HepG2 (cell line): ENCODE data around the gene RALY. TPM values are rescaled to one million over a fixed set of nuclear protein-coding genes. Genes with fewer than 3 reads are reported as not detected.

Experiments
- CBX5 ChIP-seq: sonication (generic); formaldehyde crosslinking; IDR thresholded peaks from 2 replicates; pipeline ENCODE4 v1.4.0; 2020; ENCODE audit warnings: missing genetic modification reagents, borderline replicate concordance
- DNMT1 ChIP-seq: sonication (generic); formaldehyde crosslinking; IDR thresholded peaks from 2 replicates; pipeline ENCODE4 v1.5.1; 2020; ENCODE audit warnings: mild to moderate bottlenecking, missing genetic modification reagents
- ERF ChIP-seq: IDR thresholded peaks from 2 replicates; pipeline ENCODE4 v1.6.1; 2018; ENCODE audit warnings: missing biosample characterization, missing genetic modification reagents
- EZH2 ChIP-seq: conservative IDR thresholded peaks from 2 replicates; pipeline ENCODE4 v1.6.1; 2012; ENCODE audit warnings: mild to moderate bottlenecking, low read depth, low read length, moderate library complexity
- MXD3 ChIP-seq: IDR thresholded peaks from 2 replicates; pipeline ENCODE4 v1.6.1; 2016; ENCODE audit warnings: mild to moderate bottlenecking, missing biosample characterization, missing genetic modification reagents
- NCOA2 ChIP-seq: sonication (generic); formaldehyde crosslinking; IDR thresholded peaks from 2 replicates; pipeline ENCODE4 v1.8.0; 2022; ENCODE audit warnings: inconsistent platforms
- RARA ChIP-seq: IDR thresholded peaks from 2 replicates; pipeline ENCODE4 v1.6.1; 2016; ENCODE audit warnings: missing genetic modification reagents, missing compliant biosample characterization
- RFXANK ChIP-seq: IDR thresholded peaks from 2 replicates; pipeline ENCODE4 v1.6.1; 2016
- SOX6 ChIP-seq, 2 experiments: fragments of 450-650 bp in 1 of 2; sonication (generic) in 1 of 2; formaldehyde crosslinking in 1 of 2; IDR thresholded peaks; 2 replicates each; pipeline versions ENCODE4 v1.4.0 to v1.6.1; 2017 to 2020; ENCODE audit warnings: antibody characterized with exemption in 1 of 2, mild to moderate bottlenecking in 1 of 2, missing genetic modification reagents in 1 of 2
- SP1 ChIP-seq, 2 experiments: fragments of 450-650 bp in 1 of 2; sonication (generic) in 1 of 2; formaldehyde crosslinking in 1 of 2; IDR thresholded peaks; 2 replicates each; pipeline versions ENCODE4 v1.4.0 to v1.6.1; 2016 to 2020; ENCODE audit warnings: missing genetic modification reagents in 1 of 2
- SSRP1 ChIP-seq: IDR thresholded peaks from 2 replicates; pipeline ENCODE4 v1.6.1; 2016; ENCODE audit warnings: control low read depth
- TEAD3 ChIP-seq: optimal IDR thresholded peaks from 2 replicates; pipeline ENCODE3; 2016; ENCODE audit warnings: borderline replicate concordance
- ZBTB21 ChIP-seq: sonication (generic); formaldehyde crosslinking; IDR thresholded peaks from 2 replicates; pipeline ENCODE4 v1.4.0; 2020; ENCODE audit warnings: missing genetic modification reagents
- ZFY ChIP-seq: sonication (generic); formaldehyde crosslinking; IDR thresholded peaks from 2 replicates; pipeline ENCODE4 v1.4.0; 2020; ENCODE audit warnings: missing genetic modification reagents
- ZNF343 ChIP-seq: sonication (generic); formaldehyde crosslinking; IDR thresholded peaks from 2 replicates; pipeline ENCODE4 v1.4.0; 2020; ENCODE audit warnings: mild to moderate bottlenecking, missing genetic modification reagents
- ZNF432 ChIP-seq: sonication (generic); formaldehyde crosslinking; IDR thresholded peaks from 2 replicates; pipeline ENCODE4 v1.5.0; 2020; ENCODE audit warnings: missing genetic modification reagents, mild to moderate bottlenecking, borderline replicate concordance
- ZNF503 ChIP-seq: sonication (generic); formaldehyde crosslinking; IDR thresholded peaks from 2 replicates; pipeline ENCODE4 v1.4.0; 2020; ENCODE audit warnings: missing genetic modification reagents
- ZNF674 ChIP-seq: sonication (generic); formaldehyde crosslinking; IDR thresholded peaks from 2 replicates; pipeline ENCODE4 v1.5.0; 2020; ENCODE audit warnings: low read depth, mild to moderate bottlenecking, missing genetic modification reagents
- polyA plus RNA-seq, 8 experiments: library from polyadenylated mRNA; depleted of rRNA in 3 of 8; stranded (reverse) in 7 of 8; unstranded in 1 of 8; fragments of >200 nt; fragmentation: Illumina TruSeq in 4 of 8; extraction: Trizol in 4 of 8; gene quantifications; 2 replicates each; pipeline versions ENCODE4 v1.2.1 to v1.2.3, GENCODE V29; 2011 to 2016; ENCODE audit warnings: low read depth in 4 of 8, missing spikeins in 1 of 8, mixed read lengths in 1 of 8; ENCODE audit not compliant: insufficient read depth in 1 of 8
- total RNA-seq, 5 experiments: library from RNA; depleted of rRNA; stranded (reverse); fragments of >200 nt; fragmentation: Illumina TruSeq; extraction: Trizol; gene quantifications; 2 replicates each; pipeline ENCODE4 v1.2.3, GENCODE V29; 2016; ENCODE audit warnings: low read depth in 1 of 5
- TF ChIP-seq, protein P1 (sequence below): IDR thresholded peaks from 2 replicates; pipeline ENCODE4 v1.6.1; 2018; ENCODE audit warnings: missing genetic modification reagents
- TF ChIP-seq, protein P2 (sequence below): sonication (generic); formaldehyde crosslinking; IDR thresholded peaks from 2 replicates; pipeline ENCODE4 v1.8.0; 2022; ENCODE audit warnings: low read depth, missing genetic modification reagents
- TF ChIP-seq, protein P3 (sequence below): IDR thresholded peaks from 2 replicates; pipeline ENCODE4 v1.6.1; 2018; ENCODE audit warnings: missing genetic modification reagents, mild to moderate bottlenecking, missing compliant biosample characterization

The RALY gene
- total and polyA plus RNA-seq, 2 of the 13 experiments (the other 11 are each of a cell fraction or from before 2014, with no cell fraction given), result 178 to 186 TPM

DNA sequence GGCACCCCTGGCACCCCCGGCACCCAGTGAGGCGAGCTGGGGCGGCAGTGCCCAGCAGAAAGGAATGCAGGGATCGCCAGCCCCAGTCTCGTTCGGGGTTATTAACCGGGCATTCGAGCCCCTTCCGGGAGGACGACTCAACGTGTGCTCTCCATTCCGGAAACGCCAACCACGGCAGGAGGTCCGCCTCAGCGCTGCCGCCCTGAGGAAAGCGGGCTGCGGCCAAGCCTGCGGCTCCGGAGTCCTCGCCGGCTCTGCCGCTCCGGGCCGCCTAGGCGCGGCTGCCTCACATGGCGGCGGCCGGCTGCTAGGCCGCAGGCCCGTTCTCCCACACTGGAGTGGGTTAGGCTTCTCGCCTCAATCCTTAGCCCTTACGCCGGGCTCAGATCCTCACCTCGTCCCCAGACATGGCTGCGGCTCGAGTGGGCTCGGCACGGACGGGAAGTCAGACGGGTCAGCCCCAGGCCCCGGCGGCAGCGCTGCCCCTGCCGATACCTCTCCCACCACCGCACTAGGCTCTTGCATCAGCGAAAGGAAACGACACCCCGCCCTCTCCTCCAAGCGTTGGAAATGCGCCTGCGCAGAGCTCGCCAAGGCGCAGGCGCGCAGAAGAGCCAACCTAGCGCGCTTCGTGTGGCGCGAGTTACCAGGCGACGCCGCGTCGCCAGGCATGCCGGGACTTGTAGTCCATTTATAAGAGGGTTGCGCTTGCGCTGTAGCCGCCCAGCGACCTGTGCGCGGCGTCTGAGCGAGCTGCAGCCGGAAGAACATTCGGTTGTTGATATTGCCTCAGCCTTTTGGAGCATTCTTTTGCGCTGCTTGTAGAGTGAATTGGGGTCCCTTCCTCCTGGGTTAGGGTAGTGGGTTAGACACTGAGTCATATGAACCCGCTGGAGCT lies 118.2 kb downstream of the RALY start, which contains the start of gene EIF2S2 (continued):
- TF ChIP-seq, protein P1, sequence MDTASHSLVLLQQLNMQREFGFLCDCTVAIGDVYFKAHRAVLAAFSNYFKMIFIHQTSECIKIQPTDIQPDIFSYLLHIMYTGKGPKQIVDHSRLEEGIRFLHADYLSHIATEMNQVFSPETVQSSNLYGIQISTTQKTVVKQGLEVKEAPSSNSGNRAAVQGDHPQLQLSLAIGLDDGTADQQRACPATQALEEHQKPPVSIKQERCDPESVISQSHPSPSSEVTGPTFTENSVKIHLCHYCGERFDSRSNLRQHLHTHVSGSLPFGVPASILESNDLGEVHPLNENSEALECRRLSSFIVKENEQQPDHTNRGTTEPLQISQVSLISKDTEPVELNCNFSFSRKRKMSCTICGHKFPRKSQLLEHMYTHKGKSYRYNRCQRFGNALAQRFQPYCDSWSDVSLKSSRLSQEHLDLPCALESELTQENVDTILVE, result peak; percentile 80
- no peak for TF ChIP-seq SSRP1 (CRISPR knock-in tag)
- peak; percentile 100 for TF ChIP-seq ZFY (CRISPR knock-in tag)
- peak; percentile 26; the same call in 1 of the 2 replicates for TF ChIP-seq ZBTB21 (CRISPR knock-in tag)
- peak; percentile 98 for TF ChIP-seq ERF (CRISPR knock-in tag)
- peak; percentile 54 for TF ChIP-seq RARA (CRISPR knock-in tag)
- TF ChIP-seq, protein P2, sequence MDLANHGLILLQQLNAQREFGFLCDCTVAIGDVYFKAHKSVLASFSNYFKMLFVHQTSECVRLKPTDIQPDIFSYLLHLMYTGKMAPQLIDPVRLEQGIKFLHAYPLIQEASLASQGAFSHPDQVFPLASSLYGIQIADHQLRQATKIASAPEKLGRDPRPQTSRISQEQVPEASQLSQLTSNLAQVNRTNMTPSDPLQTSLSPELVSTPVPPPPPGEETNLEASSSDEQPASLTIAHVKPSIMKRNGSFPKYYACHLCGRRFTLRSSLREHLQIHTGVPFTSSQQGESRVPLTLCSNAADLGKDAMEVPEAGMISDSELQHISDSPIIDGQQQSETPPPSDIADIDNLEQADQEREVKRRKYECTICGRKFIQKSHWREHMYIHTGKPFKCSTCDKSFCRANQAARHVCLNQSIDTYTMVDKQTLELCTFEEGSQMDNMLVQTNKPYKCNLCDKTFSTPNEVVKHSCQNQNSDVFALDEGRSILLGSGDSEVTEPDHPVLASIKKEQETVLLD (CRISPR knock-in tag), result peak; percentile 61; the same call in 1 of the 2 replicates
- TF ChIP-seq SOX6 (IDR thresholded peaks at IDR 0.05), result no peak
- TF ChIP-seq SOX6 (CRISPR knock-in tag; IDR thresholded peaks at IDR 0.05), result peak; percentile 83
- no peak for TF ChIP-seq ZNF432 (CRISPR knock-in tag)
- peak; percentile 70 for TF ChIP-seq NCOA2 (CRISPR knock-in tag)
- TF ChIP-seq SP1 (IDR thresholded peaks at IDR 0.05), result no peak
- 0 out of 2 replicates have a peak, but pooled peaks have one; percentile 17 for TF ChIP-seq SP1 (CRISPR knock-in tag; IDR thresholded peaks at IDR 0.05)
- TF ChIP-seq ZNF674 (CRISPR knock-in tag), result peak; percentile 99; the same call in 1 of the 2 replicates
- peak; percentile 100 for TF ChIP-seq DNMT1 (CRISPR knock-in tag)
- peak; percentile 97 for TF ChIP-seq ZNF343 (CRISPR knock-in tag)
- peak; percentile 85; the same call in 1 of the 2 replicates for TF ChIP-seq CBX5 (CRISPR knock-in tag)
- TF ChIP-seq RFXANK (CRISPR knock-in tag), result peak; percentile 57; the same call in 1 of the 2 replicates
- TF ChIP-seq MXD3 (CRISPR knock-in tag), result peak; percentile 98
- TF ChIP-seq, protein P3, sequence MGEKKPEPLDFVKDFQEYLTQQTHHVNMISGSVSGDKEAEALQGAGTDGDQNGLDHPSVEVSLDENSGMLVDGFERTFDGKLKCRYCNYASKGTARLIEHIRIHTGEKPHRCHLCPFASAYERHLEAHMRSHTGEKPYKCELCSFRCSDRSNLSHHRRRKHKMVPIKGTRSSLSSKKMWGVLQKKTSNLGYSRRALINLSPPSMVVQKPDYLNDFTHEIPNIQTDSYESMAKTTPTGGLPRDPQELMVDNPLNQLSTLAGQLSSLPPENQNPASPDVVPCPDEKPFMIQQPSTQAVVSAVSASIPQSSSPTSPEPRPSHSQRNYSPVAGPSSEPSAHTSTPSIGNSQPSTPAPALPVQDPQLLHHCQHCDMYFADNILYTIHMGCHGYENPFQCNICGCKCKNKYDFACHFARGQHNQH (CRISPR knock-in tag), result peak; percentile 97
- TF ChIP-seq ZNF503 (CRISPR knock-in tag), result peak; percentile 97
- no peak for TF ChIP-seq EZH2
- TF ChIP-seq TEAD3 (CRISPR knock-in tag), result peak; percentile 84
